SU-DHL-6 (cell line): ENCODE data around the gene PPP1R3G.

Experiments
- H2AFZ ChIP-seq: fragments of 200-600 bp; sonication (generic); 2 replicates; pipeline ENCODE4 v1.6.1; 2014; ENCODE audit warnings: low read depth, mild to moderate bottlenecking, moderate library complexity, mixed read lengths, antibody characterized with exemption, low read length; ENCODE audit not compliant: severe bottlenecking
- H3F3A ChIP-seq: fragments of 200-600 bp; shearing (Covaris generic); 2 replicates; pipeline ENCODE4 v1.6.0; 2016; ENCODE audit warnings: antibody characterized with exemption, mild to moderate bottlenecking; ENCODE audit not compliant: insufficient read depth
- H3K27ac ChIP-seq: fragments of 200-600 bp; sonication (generic); 2 replicates; pipeline ENCODE4 v1.5.1; 2016; ENCODE audit warnings: low read depth, mild to moderate bottlenecking, low read length, moderate library complexity, mixed read lengths
- H3K27me3 ChIP-seq: fragments of 200-600 bp; sonication (generic), shearing (Covaris generic); 2 replicates; pipeline ENCODE4 v1.6.0; 2014; ENCODE audit warnings: mild to moderate bottlenecking, low read length
- H3K36me3 ChIP-seq: fragments of 200-600 bp; sonication (generic); 2 replicates; pipeline ENCODE4 v1.6.1; 2014; ENCODE audit warnings: mild to moderate bottlenecking, low read length, mixed read lengths
- H3K4me2 ChIP-seq: fragments of 300-600, 200-600 bp; shearing (Covaris generic), sonication (generic); 2 replicates; pipeline ENCODE4 v1.6.0; 2014; ENCODE audit warnings: low read length, low read depth, mild to moderate bottlenecking; ENCODE audit not compliant: poor library complexity, severe bottlenecking
- H3K4me3 ChIP-seq: fragments of 200-600 bp; sonication (generic); 2 replicates; pipeline ENCODE4 v1.5.1; 2014; ENCODE audit warnings: antibody characterized with exemption, low read length, mild to moderate bottlenecking, mixed read lengths; ENCODE audit not compliant: insufficient read depth, poor library complexity, severe bottlenecking
- H3K79me2 ChIP-seq: fragments of 200-600 bp; sonication (generic); 2 replicates; pipeline ENCODE4 v1.6.1; 2014; ENCODE audit warnings: mild to moderate bottlenecking, low read length, moderate library complexity; ENCODE audit not compliant: insufficient read depth
- H3K9ac ChIP-seq: fragments of 200-600 bp; sonication (generic); 2 replicates; pipeline ENCODE4 v1.7.0; 2014; ENCODE audit warnings: mild to moderate bottlenecking, low read length
- H3K9me2 ChIP-seq: fragments of 200-600 bp; sonication (generic); replicated peaks from 2 replicates; pipeline ENCODE4 v1.6.1; 2014; ENCODE audit warnings: low read length; ENCODE audit not compliant: insufficient read depth
- H3K9me3 ChIP-seq: fragments of 200-600 bp; sonication (generic); 2 replicates; pipeline ENCODE4 v1.6.1; 2014; ENCODE audit warnings: low read length, mixed read lengths; ENCODE audit not compliant: insufficient read depth
- H4K20me1 ChIP-seq: fragments of 200-600 bp; sonication (generic); 2 replicates; pipeline ENCODE4 v1.6.1; 2014; ENCODE audit warnings: low read depth, mild to moderate bottlenecking, antibody characterized with exemption, low read length, moderate library complexity, mixed read lengths
- EZH2phosphoT487 ChIP-seq: fragments of 200-600 bp; sonication (generic), shearing (Covaris generic); conservative IDR thresholded peaks from 2 replicates; pipeline ENCODE4 v1.6.1; 2018; ENCODE audit warnings: mild to moderate bottlenecking, antibody characterized with exemption, low read length, moderate library complexity, mixed read lengths
- TF ChIP-seq, protein P1 (sequence below): fragments of 200-600 bp; sonication (generic); IDR thresholded peaks from one replicate; pipeline ENCODE4 v1.5.1; 2017; ENCODE audit warnings: antibody characterized with exemption, mild to moderate bottlenecking, low read length, moderate library complexity; ENCODE audit not compliant: insufficient read depth, poor library complexity, severe bottlenecking

The PPP1R3G gene

GRCh38 chr6:5046430-5046829 is 38.7 kb upstream of the PPP1R3G start:
- H3K9ac ChIP-seq: no peak overlapping the region
- H3K36me3 ChIP-seq: no peaks in the 10 kb centered on the region
- peaks cover 7% of the 10 kb centered on the region; the same call in 1 of the 2 replicates for H3K9me3 ChIP-seq
- TF ChIP-seq, protein P1, sequence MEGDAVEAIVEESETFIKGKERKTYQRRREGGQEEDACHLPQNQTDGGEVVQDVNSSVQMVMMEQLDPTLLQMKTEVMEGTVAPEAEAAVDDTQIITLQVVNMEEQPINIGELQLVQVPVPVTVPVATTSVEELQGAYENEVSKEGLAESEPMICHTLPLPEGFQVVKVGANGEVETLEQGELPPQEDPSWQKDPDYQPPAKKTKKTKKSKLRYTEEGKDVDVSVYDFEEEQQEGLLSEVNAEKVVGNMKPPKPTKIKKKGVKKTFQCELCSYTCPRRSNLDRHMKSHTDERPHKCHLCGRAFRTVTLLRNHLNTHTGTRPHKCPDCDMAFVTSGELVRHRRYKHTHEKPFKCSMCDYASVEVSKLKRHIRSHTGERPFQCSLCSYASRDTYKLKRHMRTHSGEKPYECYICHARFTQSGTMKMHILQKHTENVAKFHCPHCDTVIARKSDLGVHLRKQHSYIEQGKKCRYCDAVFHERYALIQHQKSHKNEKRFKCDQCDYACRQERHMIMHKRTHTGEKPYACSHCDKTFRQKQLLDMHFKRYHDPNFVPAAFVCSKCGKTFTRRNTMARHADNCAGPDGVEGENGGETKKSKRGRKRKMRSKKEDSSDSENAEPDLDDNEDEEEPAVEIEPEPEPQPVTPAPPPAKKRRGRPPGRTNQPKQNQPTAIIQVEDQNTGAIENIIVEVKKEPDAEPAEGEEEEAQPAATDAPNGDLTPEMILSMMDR: no peak
- TF ChIP-seq EZH2phosphoT487: no peak
- no peaks in the 10 kb centered on the region for H3K79me2 ChIP-seq
- H3K4me2 ChIP-seq: no peak overlapping the region
- no peak overlapping the region for H3K4me3 ChIP-seq
- H3K9me2 ChIP-seq: no peaks in the 10 kb centered on the region
- H3F3A ChIP-seq: no peaks in the 10 kb centered on the region
- H2AFZ ChIP-seq: no peak overlapping the region
- H4K20me1 ChIP-seq: no peaks in the 10 kb centered on the region
- no peaks in the 10 kb centered on the region for H3K27me3 ChIP-seq
- no peak overlapping the region for H3K27ac ChIP-seq

GRCh38 chr6:5050009-5050408 is 35.1 kb upstream of the PPP1R3G start:
- H3K4me3 ChIP-seq: no peak overlapping the region
- no peak overlapping the region for H3K9ac ChIP-seq
- H3K27me3 ChIP-seq: no peaks in the 10 kb centered on the region
- H3K9me2 ChIP-seq: no peaks in the 10 kb centered on the region
- no peaks in the 10 kb centered on the region for H4K20me1 ChIP-seq
- H3K36me3 ChIP-seq: no peaks in the 10 kb centered on the region
- no peaks in the 10 kb centered on the region for H3F3A ChIP-seq
- no peak overlapping the region for H3K27ac ChIP-seq
- TF ChIP-seq EZH2phosphoT487: no peak
- no peak overlapping the region for H3K4me2 ChIP-seq
- peaks cover 7% of the 10 kb centered on the region; the same call in 1 of the 2 replicates for H3K9me3 ChIP-seq
- H3K79me2 ChIP-seq: no peaks in the 10 kb centered on the region
- no peak overlapping the region for H2AFZ ChIP-seq

GRCh38 chr6:5051394-5051793 is 33.7 kb upstream of the PPP1R3G start:
- H3K36me3 ChIP-seq: no peaks in the 10 kb centered on the region
- H3K27me3 ChIP-seq: no peaks in the 10 kb centered on the region
- H3K4me2 ChIP-seq: no peak overlapping the region
- H2AFZ ChIP-seq: no peak overlapping the region
- no peaks in the 10 kb centered on the region for H3K9me2 ChIP-seq
- peaks cover 7% of the 10 kb centered on the region; the same call in 1 of the 2 replicates for H3K9me3 ChIP-seq
- H3K27ac ChIP-seq: no peak overlapping the region
- H3K4me3 ChIP-seq: no peak overlapping the region
- TF ChIP-seq, protein P1: no peak
- no peak for TF ChIP-seq EZH2phosphoT487
- no peaks in the 10 kb centered on the region for H4K20me1 ChIP-seq
- no peaks in the 10 kb centered on the region for H3K79me2 ChIP-seq
- H3K9ac ChIP-seq: no peak overlapping the region
- no peaks in the 10 kb centered on the region for H3F3A ChIP-seq

DNA sequence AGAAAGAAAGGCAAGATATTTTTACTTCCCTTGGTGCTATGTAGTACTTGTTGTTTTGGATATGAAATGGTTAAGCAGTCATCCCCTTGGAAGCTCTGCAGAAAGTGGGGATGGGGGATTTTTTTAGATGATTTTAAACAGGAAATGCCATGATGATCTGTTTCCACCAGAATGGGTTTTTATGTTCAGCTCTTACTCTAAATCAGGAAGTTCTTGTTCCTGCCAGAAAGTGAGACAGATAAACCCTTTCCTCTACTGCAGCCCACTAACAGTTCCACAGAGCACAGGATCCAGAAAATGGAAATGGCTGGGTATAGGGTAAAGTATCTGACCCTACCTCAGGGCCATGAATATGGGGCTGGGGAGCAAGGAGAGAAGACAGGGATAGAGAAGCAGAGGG is 32.1 kb upstream of the PPP1R3G start:
- H3K27me3 ChIP-seq: no peaks in the 10 kb centered on the region
- no peaks in the 10 kb centered on the region for H3F3A ChIP-seq
- H3K79me2 ChIP-seq: no peaks in the 10 kb centered on the region
- H3K27ac ChIP-seq: no peak overlapping the region
- TF ChIP-seq, protein P1: no peak
- no peak for TF ChIP-seq EZH2phosphoT487
- no peak overlapping the region for H3K4me2 ChIP-seq
- H3K9ac ChIP-seq: no peak overlapping the region
- no peaks in the 10 kb centered on the region for H3K9me2 ChIP-seq
- peaks cover 7% of the 10 kb centered on the region; the same call in 1 of the 2 replicates for H3K9me3 ChIP-seq
- H2AFZ ChIP-seq: no peak overlapping the region
- H3K36me3 ChIP-seq: no peaks in the 10 kb centered on the region
- H4K20me1 ChIP-seq: no peaks in the 10 kb centered on the region
- no peak overlapping the region for H3K4me3 ChIP-seq
